ENCODE measurements around the gene RALB.

The RALB gene

DNA sequence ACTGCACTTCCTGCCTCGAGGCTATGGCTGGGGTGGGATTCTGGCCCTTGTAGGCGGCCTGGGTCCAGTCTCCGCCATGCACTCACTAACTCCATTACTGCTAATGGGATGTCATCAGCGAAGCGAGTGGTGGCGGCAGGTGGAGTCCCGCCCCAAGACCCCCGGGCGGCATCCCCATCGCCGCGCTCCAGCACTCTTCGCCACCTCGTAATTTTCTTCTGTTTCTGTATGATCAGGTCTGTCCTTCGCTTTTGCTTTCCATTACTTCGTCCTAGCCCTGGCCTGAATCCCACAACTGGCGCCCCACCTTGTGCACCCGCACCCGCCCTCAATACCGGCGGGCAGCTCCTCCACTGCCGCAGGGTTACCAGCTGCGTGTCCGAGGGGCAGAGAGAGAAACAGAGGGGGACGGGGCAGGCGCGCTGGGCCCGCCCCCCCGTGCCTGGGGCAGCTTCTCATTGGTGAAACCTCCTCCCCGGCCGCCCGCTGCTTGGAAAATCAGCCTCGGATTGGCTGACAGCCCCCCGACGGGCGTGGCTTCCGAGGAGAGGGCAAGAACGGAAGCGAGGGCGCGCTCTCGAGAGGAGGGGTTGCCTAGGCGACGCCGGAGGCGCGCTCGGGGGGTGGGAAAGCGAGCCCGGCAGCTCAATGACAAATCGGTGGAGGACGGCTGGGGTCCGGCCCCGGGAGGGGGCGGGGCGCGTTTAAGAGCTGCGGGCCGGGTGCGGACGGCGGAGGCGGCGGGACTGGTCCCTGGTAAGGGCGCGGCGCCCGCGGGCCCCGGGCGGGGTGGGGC, at the start of gene RALB:
Gene RALB, plus strand, starts transcription at position 628 of the 796 bp plus-strand sequence. CDS start 25,813 bp downstream, outside the sequence.
- in situ Hi-C loops (cut with MboI; ENCODE audit: low sequenced_read_pairs) = no loop called here

GRCh38 chr2:120203251-120204021, 49.2 kb upstream of the RALB start:
- in situ Hi-C loops (cut with MboI; ENCODE audit: low sequenced_read_pairs) = no loop called here

DNA sequence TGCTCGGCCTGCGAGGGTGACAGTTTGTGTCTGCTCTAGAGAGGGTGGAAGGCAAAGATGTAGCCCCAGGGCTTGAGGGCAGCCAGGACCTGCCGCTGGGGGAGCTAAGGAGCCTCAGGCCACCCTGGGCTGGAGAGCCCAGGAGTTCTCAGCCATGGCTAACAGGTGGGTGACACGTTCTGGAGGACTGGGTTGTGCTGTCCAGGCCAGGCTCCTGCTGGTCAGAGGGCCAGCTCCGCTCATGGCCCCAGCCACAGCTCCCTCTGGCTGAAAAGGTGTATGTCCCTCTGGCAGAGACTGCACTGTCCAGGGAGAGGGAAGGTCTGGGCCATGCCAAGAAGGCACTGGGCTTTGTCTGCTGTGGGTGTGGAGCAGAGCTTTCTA, 48.6 kb upstream of the RALB start:
- in situ Hi-C loops (cut with MboI; ENCODE audit: low sequenced_read_pairs) = no loop called here

DNA sequence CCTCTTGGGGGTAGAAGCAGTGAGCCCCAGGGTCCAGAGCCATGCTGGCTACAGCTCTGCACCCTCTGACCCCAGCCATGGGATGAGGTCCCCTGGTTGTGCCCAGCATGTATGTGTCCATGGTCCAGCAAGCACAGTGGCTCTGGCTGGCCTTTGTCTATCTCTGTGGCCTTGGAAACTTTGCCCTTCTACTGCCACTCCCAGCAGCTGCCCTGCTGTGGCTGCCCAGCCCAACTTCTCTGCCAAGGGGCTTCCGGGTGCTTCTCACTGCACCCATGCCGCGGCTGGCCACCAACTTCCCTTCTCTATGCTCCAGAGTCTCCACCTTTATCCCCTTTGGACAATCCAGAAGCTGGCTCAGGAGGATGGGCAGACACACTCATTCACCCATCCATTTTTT, 48.2 kb upstream of the RALB start:
- in situ Hi-C loops (cut with MboI; ENCODE audit: low sequenced_read_pairs) = no loop called here

DNA sequence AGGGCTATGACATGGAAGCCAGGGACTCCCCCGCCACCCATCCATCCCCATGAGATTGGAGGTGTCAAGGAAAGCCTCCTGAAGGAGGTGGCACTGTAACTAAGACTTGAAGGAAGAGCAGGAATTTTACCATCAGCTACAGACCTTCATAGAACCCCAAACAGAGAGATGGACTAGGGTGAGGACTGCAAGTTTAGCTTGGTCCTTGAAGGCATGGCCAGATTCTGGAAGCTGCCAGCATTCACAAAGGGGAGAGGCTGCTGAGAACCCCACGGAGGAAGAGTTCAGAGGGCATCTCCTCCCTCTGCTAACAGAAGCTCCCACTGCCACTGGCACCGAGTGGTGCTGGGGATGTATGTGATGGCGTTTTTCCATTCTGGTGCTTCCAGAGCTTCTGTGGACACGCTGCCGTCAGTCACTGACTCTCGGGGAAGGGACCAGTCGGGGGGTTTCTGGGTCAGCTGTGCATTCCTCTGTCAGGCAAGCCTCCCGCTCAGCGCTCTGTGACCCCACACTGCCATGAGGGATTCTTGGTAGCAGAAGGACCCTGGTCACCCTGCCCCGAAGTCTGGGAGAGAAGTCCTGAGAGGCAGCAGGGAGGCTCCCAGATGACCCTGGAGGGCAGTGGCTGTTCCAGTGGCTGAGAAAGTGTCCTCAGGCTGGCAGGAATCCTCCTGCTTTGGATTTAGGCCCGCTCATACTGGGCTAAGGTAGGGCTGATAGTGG, 47.5 kb upstream of the RALB start:
- in situ Hi-C loops (cut with MboI; ENCODE audit: low sequenced_read_pairs) = no loop called here

DNA sequence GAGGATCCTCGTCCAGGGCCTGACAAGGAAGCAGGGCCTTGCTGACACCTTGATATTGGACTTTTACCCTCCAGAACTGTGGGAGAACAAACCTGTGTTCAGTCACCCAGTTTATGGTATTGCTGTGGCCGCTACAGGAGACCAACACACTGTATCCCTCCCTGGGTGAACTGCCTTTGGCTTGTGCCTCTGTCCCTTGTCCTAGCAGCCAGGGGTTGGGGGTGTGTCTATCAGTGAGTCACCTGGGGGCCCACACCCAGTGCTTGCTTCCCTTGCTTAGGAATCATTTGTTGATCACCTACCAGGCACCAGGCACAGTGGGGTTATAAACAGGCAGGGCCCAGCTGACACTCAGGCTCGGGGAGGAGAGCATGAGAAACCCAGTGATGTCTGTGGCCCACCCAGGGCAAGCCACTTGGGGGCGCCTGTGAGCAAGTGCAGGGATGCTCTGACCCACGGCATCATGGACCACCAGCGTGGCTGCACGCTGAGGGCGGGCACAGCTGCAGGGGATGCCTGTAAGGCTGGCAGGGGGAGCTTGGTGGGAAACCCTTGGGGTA, 46.5 kb upstream of the RALB start:
- in situ Hi-C loops (cut with MboI; ENCODE audit: low sequenced_read_pairs) = no loop called here

- in situ Hi-C loops (cut with MboI; ENCODE audit: low sequenced_read_pairs) = no loop called here
These were observed 44.0 kb upstream of the RALB start for GRCh38 chr2:120208381-120209353.

- in situ Hi-C loops (cut with MboI; ENCODE audit: low sequenced_read_pairs) = no loop called here
These were observed 43.0 kb upstream of the RALB start for GRCh38 chr2:120209427-120210269.

DNA sequence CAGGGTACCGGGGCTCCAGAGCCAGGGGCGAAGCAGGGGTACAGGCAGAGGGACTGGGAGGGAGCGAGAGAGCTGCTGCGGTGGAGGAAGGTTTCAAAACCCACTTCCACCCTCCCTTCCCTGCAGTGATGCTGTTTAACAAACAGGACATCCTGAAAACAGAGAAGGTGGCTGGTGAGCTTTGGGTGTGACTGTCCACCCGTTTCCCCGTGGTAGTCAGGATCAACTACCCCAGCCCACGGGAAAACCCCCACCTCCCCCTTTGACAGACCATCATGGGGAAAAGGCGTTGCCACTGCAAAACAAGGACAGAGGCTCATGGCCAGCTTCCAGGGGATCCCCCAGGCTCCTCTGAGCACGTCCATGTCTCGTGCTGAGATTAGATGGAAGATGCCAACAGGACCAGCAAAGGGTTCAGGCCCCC, 42.4 kb upstream of the RALB start:
- in situ Hi-C loops (cut with MboI; ENCODE audit: low sequenced_read_pairs) = no loop called here

DNA sequence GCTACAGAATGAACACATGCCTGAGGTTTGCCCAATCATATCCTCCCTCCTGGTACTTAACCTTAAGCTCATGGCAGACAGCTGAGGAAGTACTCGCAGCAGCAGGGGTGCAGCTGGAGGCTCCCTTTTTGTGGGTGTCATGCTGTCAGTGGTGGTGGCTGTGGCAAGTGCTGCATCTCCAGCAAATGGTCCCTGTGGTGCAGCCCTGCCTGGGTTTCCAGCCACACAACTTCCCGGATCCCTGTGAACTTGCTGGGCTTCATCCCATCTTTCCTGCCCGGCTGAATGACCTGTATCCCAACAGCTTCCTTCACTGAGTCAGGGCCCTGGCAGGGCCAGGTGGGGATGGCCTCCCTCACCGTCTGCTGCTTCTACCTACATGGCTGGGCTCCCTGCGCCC, 34.5 kb upstream of the RALB start:
- in situ Hi-C loops (cut with MboI; ENCODE audit: low sequenced_read_pairs) = no loop called here

GRCh38 chr2:120219291-120219690, 33.4 kb upstream of the RALB start:
- in situ Hi-C loops (cut with MboI; ENCODE audit: low sequenced_read_pairs) = no loop called here

DNA sequence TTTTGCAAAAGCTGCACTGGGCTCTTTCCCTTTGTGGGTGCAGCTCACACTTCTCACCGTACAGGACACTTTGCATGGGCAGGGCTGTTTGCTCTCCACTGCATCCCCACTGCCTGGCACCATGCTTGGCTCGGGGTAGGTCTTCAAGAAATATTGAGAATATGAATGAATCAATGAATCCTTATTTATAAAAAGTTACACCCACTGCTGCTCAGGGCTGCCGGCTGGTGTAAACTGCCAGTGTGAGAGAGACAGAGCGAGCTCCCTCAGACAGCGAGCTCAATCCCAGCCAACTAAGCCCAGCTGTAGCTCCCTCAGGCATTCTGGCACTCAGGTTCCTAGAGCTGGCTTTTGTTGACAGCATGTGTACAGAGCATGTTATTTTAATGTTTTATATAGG, 32.9 kb upstream of the RALB start:
- in situ Hi-C loops (cut with MboI; ENCODE audit: low sequenced_read_pairs) = no loop called here

DNA sequence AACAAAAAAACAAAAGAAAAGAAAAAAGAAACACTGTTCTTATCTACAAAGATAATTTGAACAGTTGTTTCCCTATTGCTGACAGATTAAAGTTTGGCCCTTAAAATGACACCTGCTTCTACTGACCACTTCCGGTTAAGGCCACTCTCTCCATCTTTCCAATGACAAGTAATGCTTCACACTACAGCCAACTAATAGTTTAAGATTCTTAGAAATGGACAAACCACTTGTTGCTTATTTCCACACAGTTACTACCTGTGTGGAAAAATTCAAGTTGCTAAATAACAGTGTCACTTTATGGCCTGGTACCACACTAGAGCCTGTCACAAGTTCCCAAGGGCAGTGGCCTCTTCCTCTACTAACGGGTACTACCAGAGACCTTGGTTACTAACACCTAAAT, 31.9 kb upstream of the RALB start:
- in situ Hi-C loops (cut with MboI; ENCODE audit: low sequenced_read_pairs) = no loop called here

DNA sequence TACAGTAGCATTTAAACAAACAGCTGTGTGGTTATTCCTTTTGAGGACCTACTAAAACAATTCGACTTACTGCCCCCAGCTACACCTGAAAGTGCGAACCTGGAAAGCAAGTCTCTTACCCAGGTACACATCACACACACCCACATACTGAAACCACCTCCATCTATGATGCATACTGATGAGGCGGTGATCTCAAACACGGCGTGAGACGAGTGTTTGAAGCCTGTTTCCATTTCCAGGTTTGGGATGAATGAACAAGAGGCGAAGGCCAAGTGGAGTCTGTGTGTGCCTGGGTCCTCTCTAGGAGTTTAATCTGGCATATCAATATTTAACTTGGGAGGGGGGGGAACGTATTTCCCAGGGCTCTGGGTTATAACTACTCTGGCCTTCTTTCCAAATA, 31.0 kb upstream of the RALB start:
- in situ Hi-C loops (cut with MboI; ENCODE audit: low sequenced_read_pairs) = no loop called here

DNA sequence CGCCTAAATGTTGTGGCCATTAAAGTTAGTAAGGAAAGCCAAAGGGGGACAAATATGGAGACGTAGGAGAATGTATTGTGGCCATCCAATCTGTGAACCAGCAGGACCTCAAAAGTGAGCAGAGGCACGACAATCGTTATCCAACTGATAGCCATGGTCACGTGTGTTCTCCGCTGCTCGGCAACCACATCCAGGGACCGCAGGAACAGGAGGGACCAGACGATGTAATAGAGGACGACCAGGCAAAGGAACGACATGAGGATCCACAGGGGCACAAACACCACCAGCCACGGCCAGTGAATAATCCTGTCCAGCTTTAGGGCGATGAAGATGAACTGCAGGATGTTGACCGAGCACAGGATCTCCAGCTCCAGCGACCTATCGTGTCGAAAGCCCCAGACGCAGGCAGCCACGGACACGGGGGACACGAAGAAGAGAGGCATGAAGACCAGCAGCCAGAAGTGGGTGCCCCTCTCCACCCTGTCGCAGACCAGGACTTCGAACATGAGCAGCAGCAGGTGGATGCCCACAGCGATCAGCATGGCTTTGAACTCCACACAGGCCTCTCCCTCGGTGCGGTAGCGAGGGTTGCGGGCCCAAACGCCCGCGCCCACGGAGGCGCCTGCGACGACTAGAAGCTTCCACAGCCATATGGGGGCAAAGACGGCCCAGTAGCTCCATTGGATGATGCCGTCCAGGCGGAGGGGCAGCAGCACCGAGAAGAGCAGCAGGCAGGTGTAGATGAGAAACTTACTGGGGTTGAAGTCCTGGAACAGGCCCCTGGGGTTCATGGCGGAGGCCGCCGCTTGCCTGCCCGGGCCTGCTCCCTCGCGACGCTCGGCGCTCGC, 30.2 kb upstream of the RALB start:
- in situ Hi-C loops (cut with MboI; ENCODE audit: low sequenced_read_pairs) = no loop called here

DNA sequence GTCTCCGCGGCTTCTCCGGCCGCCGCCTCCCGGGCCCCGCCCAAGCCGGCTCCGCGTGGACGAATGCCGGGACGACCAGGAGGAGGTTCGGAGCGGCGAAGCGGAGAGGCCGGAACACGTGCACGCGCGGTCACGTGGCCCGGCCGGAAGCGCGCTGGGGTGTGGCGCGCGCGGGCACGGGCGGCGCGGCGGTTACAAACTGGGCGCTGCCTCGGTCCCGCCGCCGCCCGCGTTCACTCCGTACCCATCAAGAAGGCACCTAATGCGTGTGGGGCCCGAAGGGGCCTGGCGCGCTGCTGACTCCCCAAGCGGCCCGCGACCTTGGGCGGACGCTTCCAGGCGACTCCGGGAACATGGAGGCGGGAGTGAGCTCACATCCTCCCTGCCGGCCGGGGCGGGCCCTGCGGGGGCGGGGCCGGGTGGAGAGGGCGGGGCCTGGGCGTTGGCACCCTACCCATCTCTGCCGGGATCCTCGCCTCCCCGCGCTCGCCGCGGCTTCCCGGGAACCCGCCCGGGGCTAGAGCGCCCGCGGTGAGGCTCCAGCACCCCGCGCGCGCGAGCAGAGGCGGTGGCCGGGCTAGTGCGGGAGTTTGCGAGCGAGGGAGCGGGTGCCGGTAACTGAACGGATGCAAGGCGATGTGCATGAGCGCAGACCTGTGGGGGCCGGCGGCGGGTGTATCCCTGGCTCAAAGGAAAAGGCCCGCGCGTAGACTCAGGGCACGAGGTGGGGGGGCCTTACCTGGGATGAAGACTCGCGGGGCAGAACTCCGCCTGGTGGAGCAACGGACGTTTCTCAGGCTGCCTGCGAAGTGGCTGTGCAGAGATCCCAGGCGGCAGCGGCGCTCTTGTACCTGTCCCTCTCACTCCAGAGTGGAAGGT, 29.4 kb upstream of the RALB start, which contains the start of gene TMEM185B:
Gene TMEM185B, minus strand, starts transcription at position 367 of the 879 bp plus-strand sequence. CDS start 424 bp downstream, outside the sequence.
- in situ Hi-C loops (cut with MboI; ENCODE audit: low sequenced_read_pairs) = no loop called here

DNA sequence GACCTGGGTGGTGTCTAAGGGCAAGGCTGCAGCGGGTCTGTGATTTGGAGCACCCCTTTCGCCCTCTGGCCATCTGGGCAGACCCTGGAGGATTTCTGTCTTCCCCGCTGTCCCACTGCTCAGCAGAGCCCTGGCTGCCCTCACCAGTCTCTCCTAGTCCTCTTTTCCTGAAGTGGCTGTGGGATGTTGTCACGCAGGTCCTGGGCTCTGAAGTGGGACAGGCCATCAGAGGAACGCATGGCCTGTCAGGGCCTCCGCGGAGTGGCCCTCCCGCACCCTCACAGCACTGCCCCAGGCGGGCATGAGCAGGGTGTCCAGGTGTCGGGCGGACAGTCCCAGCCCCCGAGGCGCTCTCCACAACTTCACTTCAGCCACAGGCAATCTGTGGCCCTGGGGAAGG, 28.4 kb upstream of the RALB start:
- in situ Hi-C loops (cut with MboI; ENCODE audit: low sequenced_read_pairs) = no loop called here
